Measurements from ENCODE around the gene NCBP3.

Gene NCBP3

GRCh38 chr17:3801347-3801746 is 44.7 kb downstream of the NCBP3 start:
- no peak for DNase-seq (ENCODE audit: low read depth in 2 of 2)
- no peak for TF ChIP-seq CTCF (IDR thresholded peaks at IDR 0.05; ENCODE audit: low read depth, low read length)
- H3K4me3 ChIP-seq (replicated peaks in 1 of 2; ENCODE audit: low read depth in 2 of 2, low read length in 2 of 2) = no peak overlapping the region

GRCh38 chr17:3800362-3801271 is 45.4 kb downstream of the NCBP3 start, which contains the start of gene ITGAE:
Gene ITGAE (minus strand): TSS chr17:3801188. CDS start chr17:3801144, 44 bp downstream.
- DNase-seq (ENCODE audit: low read depth in 2 of 2) = no peak
- no peak within 1 kb of the TSS for H3K4me3 ChIP-seq (replicated peaks in 1 of 2; ENCODE audit: low read depth in 2 of 2, low read length in 2 of 2)
- no peak for TF ChIP-seq CTCF (IDR thresholded peaks at IDR 0.05; ENCODE audit: low read depth, low read length)

GRCh38 chr17:3799181-3799945 is 46.7 kb downstream of the NCBP3 start:
- DNase-seq (ENCODE audit: low read depth in 2 of 2) = no peak
- TF ChIP-seq CTCF (IDR thresholded peaks at IDR 0.05; ENCODE audit: low read depth, low read length) = no peak
- H3K4me3 ChIP-seq (replicated peaks in 1 of 2; ENCODE audit: low read depth in 2 of 2, low read length in 2 of 2) = no peak overlapping the region

GRCh38 chr17:3798273-3799180 is 47.5 kb downstream of the NCBP3 start:
- TF ChIP-seq CTCF (IDR thresholded peaks at IDR 0.05; ENCODE audit: low read depth, low read length) = no peak
- DNase-seq (ENCODE audit: low read depth in 2 of 2) = peak in 1 of 2 donors; percentile 29
- H3K4me3 ChIP-seq (replicated peaks in 1 of 2; ENCODE audit: low read depth in 2 of 2, low read length in 2 of 2) = no peak overlapping the region

GRCh38 chr17:3796822-3797170 is 49.2 kb downstream of the NCBP3 start:
- DNase-seq (ENCODE audit: low read depth in 2 of 2) = no peak
- no peak for TF ChIP-seq CTCF (IDR thresholded peaks at IDR 0.05; ENCODE audit: low read depth, low read length)
- H3K4me3 ChIP-seq (replicated peaks in 1 of 2; ENCODE audit: low read depth in 2 of 2, low read length in 2 of 2) = no peak overlapping the region

- DNase-seq (ENCODE audit: low read depth in 2 of 2) = no peak
- TF ChIP-seq CTCF (IDR thresholded peaks at IDR 0.05; ENCODE audit: low read depth, low read length) = no peak
- no peak overlapping the region for H3K4me3 ChIP-seq (replicated peaks in 1 of 2; ENCODE audit: low read depth in 2 of 2, low read length in 2 of 2)
Observed at GRCh38 chr17:3796110-3796821, 49.8 kb downstream of the NCBP3 start.
